T-helper 1 cell treated with Interleukin-12 subunit alpha and Interleukin-12 subunit beta and Interleukin-4 antibody, amounts not matched to agents 30 μg/mL and 1 μg/mL, for 36 hours (primary cell): Measurements from ENCODE around the gene NUBPL.

ENCODE experiments used
- H3K27ac Mint-ChIP-seq: one replicate; pipeline ENCODE4 v1.8.0; 2021; ENCODE audit warnings: mild to moderate bottlenecking, mixed read lengths
- H3K27me3 Mint-ChIP-seq: one replicate; pipeline ENCODE4 v1.8.0; 2021; ENCODE audit warnings: low read depth, mixed read lengths
- H3K36me3 Mint-ChIP-seq: one replicate; pipeline ENCODE4 v1.8.0; 2021; ENCODE audit warnings: low read depth, mixed read lengths
- H3K4me1 Mint-ChIP-seq: one replicate; pipeline ENCODE4 v1.8.0; 2021; ENCODE audit warnings: low read depth, mixed read lengths
- H3K4me3 Mint-ChIP-seq: one replicate; pipeline ENCODE4 v1.8.0; 2021; ENCODE audit warnings: mild to moderate bottlenecking, moderate library complexity, mixed read lengths
- H3K9me3 Mint-ChIP-seq: one replicate; pipeline ENCODE4 v1.8.0; 2021; ENCODE audit warnings: mixed read lengths

Gene NUBPL

DNA sequence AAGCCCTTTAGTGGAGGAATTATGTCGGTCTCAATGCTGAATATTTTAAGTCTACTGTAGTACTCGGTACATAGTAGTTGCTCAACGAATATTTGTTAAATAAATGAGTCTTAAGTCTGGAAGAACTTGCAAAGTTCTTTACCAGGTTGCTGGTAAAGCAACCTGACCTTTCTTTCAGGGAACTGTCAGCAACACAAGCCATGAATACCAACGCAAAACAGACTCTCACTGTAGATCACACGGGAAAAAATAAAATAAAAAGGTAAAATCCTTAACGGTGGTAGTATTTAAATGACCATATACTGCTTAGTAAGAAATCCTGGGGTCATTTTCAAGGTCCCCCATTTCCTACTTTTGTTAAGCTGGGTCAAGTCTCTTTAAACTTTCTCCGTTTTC is 447 bp upstream of the NUBPL start:
- no peaks in the 10 kb centered on the region for H3K36me3 Mint-ChIP-seq
- H3K27ac Mint-ChIP-seq: peak overlapping the region; percentile 93
- peaks cover 21% of the 10 kb centered on the region for H3K4me1 Mint-ChIP-seq
- no peaks in the 10 kb centered on the region for H3K9me3 Mint-ChIP-seq
- peaks cover 14% of the 10 kb centered on the region for H3K27me3 Mint-ChIP-seq
- H3K4me3 Mint-ChIP-seq: peak overlapping the region; percentile 88

DNA sequence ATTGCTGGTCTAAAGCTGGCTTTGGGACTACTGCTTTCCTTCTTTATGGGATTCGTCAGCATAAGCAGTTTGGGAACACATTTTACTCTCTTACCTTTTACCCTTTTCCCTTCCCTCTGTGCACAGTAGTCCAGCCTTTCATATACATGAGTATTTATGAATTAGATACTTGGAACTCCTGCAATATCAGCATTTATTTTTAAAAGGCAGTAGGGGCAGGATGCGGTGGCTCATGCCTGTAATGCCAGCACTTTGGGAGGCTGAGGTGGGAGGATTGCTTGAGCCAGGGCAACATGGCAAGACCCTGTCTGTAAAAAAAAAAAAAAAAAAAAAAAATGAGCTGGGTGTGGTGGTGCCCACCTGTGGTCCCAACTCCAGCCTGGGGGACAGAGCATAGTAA is 3.0 kb downstream of the NUBPL start:
- peaks cover under 1% of the 10 kb centered on the region for H3K27me3 Mint-ChIP-seq
- peaks cover 28% of the 10 kb centered on the region for H3K4me1 Mint-ChIP-seq
- no peaks in the 10 kb centered on the region for H3K9me3 Mint-ChIP-seq
- H3K4me3 Mint-ChIP-seq: no peak overlapping the region
- no peak overlapping the region for H3K27ac Mint-ChIP-seq
- no peaks in the 10 kb centered on the region for H3K36me3 Mint-ChIP-seq

DNA sequence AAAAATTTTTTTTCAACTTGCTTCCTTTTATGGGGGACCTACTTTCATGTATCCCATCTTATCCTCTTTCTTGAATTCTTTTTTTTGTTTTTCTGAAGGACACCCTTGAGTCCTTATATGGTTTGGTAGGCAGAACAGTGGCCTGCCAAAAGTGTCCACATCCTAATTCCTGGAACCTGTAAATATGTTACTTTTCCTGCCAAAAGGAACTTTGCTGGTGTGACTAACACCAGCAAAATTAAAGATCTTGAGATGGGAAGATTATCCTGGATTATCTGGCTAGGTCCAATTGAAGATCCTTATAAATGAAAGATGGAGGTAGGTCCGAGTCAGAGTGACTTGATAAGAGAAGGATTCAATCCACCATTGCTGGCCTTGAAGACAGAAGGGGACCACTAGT is 5.3 kb downstream of the NUBPL start:
- no peaks in the 10 kb centered on the region for H3K36me3 Mint-ChIP-seq
- H3K4me3 Mint-ChIP-seq: no peak overlapping the region
- H3K27me3 Mint-ChIP-seq: no peaks in the 10 kb centered on the region
- no peaks in the 10 kb centered on the region for H3K9me3 Mint-ChIP-seq
- peaks cover 17% of the 10 kb centered on the region for H3K4me1 Mint-ChIP-seq
- H3K27ac Mint-ChIP-seq: no peak overlapping the region

GRCh38 chr14:31567655-31568054 is 6.5 kb downstream of the NUBPL start:
- Mint-ChIP-seq H3K27ac (no peak overlapping the region), H3K4me3 (no peak overlapping the region), H3K27me3 (no peaks in the 10 kb centered on the region), H3K4me1 (peaks cover 11% of the 10 kb centered on the region), H3K9me3 (no peaks in the 10 kb centered on the region), H3K36me3 (no peaks in the 10 kb centered on the region)

- no peak overlapping the region for H3K4me3 Mint-ChIP-seq
- no peak overlapping the region for H3K27ac Mint-ChIP-seq
- H3K4me1 Mint-ChIP-seq: peaks cover 9% of the 10 kb centered on the region
- no peaks in the 10 kb centered on the region for H3K36me3 Mint-ChIP-seq
- H3K27me3 Mint-ChIP-seq: no peaks in the 10 kb centered on the region
- H3K9me3 Mint-ChIP-seq: no peaks in the 10 kb centered on the region
These were observed 7.0 kb downstream of the NUBPL start for GRCh38 chr14:31568161-31568560.

- Mint-ChIP-seq H3K36me3 (no peaks in the 10 kb centered on the region), H3K9me3 (no peaks in the 10 kb centered on the region), H3K4me1 (peaks cover 7% of the 10 kb centered on the region), H3K4me3 (no peak overlapping the region), H3K27me3 (no peaks in the 10 kb centered on the region), H3K27ac (no peak overlapping the region)
These were observed 7.5 kb downstream of the NUBPL start for GRCh38 chr14:31568671-31569070.

- Mint-ChIP-seq H3K4me1 (peaks cover 5% of the 10 kb centered on the region), H3K4me3 (no peak overlapping the region), H3K27ac (no peak overlapping the region), H3K36me3 (peaks cover 4% of the 10 kb centered on the region), H3K27me3 (no peaks in the 10 kb centered on the region), H3K9me3 (no peaks in the 10 kb centered on the region)
These were observed 11.8 kb downstream of the NUBPL start for GRCh38 chr14:31572955-31573354.

- H3K36me3 Mint-ChIP-seq: peaks cover 4% of the 10 kb centered on the region
- H3K4me1 Mint-ChIP-seq: no peaks in the 10 kb centered on the region
- no peak overlapping the region for H3K4me3 Mint-ChIP-seq
- H3K9me3 Mint-ChIP-seq: no peaks in the 10 kb centered on the region
- H3K27ac Mint-ChIP-seq: no peak overlapping the region
- no peaks in the 10 kb centered on the region for H3K27me3 Mint-ChIP-seq
These were observed 15.7 kb downstream of the NUBPL start for GRCh38 chr14:31576949-31577348.

- H3K4me3 Mint-ChIP-seq: no peak overlapping the region
These were observed 17.1 kb downstream of the NUBPL start for GRCh38 chr14:31578266-31578665.

GRCh38 chr14:31578792-31579501 is 17.7 kb downstream of the NUBPL start:
- Mint-ChIP-seq H3K27me3 (no peaks in the 10 kb centered on the region), H3K9me3 (no peaks in the 10 kb centered on the region), H3K36me3 (peaks cover 4% of the 10 kb centered on the region), H3K27ac (no peak overlapping the region), H3K4me1 (no peaks in the 10 kb centered on the region), H3K4me3 (no peak overlapping the region)

More at GRCh38 chr14:31578266-31578665, 17.1 kb downstream of the NUBPL start:
- no peak overlapping the region for H3K27ac Mint-ChIP-seq
- H3K27me3 Mint-ChIP-seq: no peaks in the 10 kb centered on the region
- no peaks in the 10 kb centered on the region for H3K9me3 Mint-ChIP-seq
- peaks cover 4% of the 10 kb centered on the region for H3K36me3 Mint-ChIP-seq
- H3K4me1 Mint-ChIP-seq: no peaks in the 10 kb centered on the region

DNA sequence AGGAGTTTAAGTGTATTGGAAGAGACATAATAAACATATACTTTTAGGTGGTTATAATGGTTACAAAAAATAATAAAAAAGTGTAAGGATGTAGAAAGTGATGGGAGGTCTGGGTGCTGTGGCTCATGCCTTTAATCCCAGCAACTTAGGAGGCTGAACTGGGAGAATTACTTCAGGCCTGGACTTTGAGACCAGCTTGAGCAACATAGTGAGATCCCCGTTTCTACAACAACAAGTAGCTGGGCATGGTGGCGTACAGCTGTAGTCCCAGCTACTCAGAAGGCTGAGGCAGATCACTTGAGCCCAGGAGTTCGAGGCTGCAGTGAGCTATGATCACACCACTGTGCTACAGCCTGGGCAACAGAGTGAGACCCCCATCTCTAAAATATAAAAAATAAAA is 19.0 kb downstream of the NUBPL start:
- H3K27ac Mint-ChIP-seq: no peak overlapping the region
- no peaks in the 10 kb centered on the region for H3K9me3 Mint-ChIP-seq
- no peaks in the 10 kb centered on the region for H3K27me3 Mint-ChIP-seq
- no peaks in the 10 kb centered on the region for H3K4me1 Mint-ChIP-seq
- H3K4me3 Mint-ChIP-seq: no peak overlapping the region
- peaks cover 4% of the 10 kb centered on the region for H3K36me3 Mint-ChIP-seq

GRCh38 chr14:31582286-31582691 is 21.1 kb downstream of the NUBPL start:
- peaks cover 4% of the 10 kb centered on the region for H3K36me3 Mint-ChIP-seq
- no peaks in the 10 kb centered on the region for H3K9me3 Mint-ChIP-seq
- H3K4me3 Mint-ChIP-seq: no peak overlapping the region
- H3K27me3 Mint-ChIP-seq: no peaks in the 10 kb centered on the region
- no peaks in the 10 kb centered on the region for H3K4me1 Mint-ChIP-seq
- H3K27ac Mint-ChIP-seq: no peak overlapping the region

DNA sequence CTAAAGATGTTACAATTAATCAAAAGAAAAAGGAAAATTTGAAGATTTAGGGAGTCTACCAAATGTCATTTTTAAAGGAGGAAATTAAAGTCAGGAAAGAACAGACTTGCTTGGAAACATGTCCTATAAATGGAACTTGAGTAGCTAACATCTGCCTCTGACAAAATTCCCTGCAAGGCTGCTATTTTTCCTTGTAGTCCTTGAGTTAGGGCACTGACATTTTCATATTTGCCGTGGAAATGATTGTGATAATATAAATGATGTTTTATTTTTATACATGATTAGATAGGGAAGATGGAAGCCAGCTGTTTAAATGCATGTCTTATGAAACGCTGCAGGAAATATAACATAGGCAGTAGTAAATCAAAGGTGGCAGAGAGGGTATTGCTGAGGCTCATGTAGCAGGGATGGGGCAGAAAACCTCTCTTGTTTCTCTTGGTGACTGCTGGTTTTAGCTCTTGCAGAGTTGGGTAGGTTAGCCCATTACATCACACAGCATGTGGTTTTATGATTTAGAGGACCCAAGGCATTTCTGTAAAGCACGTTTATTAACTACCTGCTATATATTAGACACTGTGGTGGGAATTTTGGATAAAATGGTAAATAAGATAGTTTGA is 21.7 kb downstream of the NUBPL start:
- no peaks in the 10 kb centered on the region for H3K4me1 Mint-ChIP-seq
- H3K9me3 Mint-ChIP-seq: no peaks in the 10 kb centered on the region
- no peaks in the 10 kb centered on the region for H3K27me3 Mint-ChIP-seq
- H3K27ac Mint-ChIP-seq: no peak overlapping the region
- H3K36me3 Mint-ChIP-seq: no peaks in the 10 kb centered on the region
- H3K4me3 Mint-ChIP-seq: no peak overlapping the region

GRCh38 chr14:31590206-31590605 is 29.0 kb downstream of the NUBPL start:
- no peak overlapping the region for H3K27ac Mint-ChIP-seq

DNA sequence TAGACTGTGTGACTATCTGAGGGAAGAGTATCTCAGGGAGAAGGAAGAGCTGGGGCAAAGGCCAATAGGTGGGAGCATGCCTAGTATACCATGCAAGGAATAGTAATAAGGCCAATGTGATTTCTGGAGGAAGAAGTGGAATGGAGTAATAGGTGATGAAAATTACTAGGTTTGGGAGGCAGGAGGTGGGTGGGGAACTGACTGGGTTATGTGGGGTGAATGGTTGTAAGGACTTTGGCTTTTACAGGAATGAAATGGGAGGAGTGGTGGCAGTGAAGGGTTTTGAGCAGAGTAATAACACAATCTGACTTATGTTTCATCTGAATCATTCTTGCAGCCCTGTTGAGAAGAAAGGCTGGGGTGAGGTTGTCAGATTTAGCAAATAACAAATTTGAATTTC is 30.9 kb downstream of the NUBPL start:
- no peaks in the 10 kb centered on the region for H3K27me3 Mint-ChIP-seq
- no peak overlapping the region for H3K4me3 Mint-ChIP-seq
- H3K4me1 Mint-ChIP-seq: peaks cover 1% of the 10 kb centered on the region
- no peaks in the 10 kb centered on the region for H3K9me3 Mint-ChIP-seq
- H3K36me3 Mint-ChIP-seq: no peaks in the 10 kb centered on the region
- H3K27ac Mint-ChIP-seq: no peak overlapping the region

More at GRCh38 chr14:31590206-31590605, 29.0 kb downstream of the NUBPL start:
- Mint-ChIP-seq H3K27me3 (no peaks in the 10 kb centered on the region), H3K9me3 (no peaks in the 10 kb centered on the region), H3K4me1 (peaks cover 1% of the 10 kb centered on the region), H3K36me3 (no peaks in the 10 kb centered on the region), H3K4me3 (no peak overlapping the region)
